KMS-11 (cell line): ENCODE measurements around the gene METTL3.

Experiments used
- H2AFZ ChIP-seq: fragments of 200-600 bp; sonication (generic); 2 replicates; pipeline ENCODE4 v1.6.1; 2016; ENCODE audit warnings: antibody characterized with exemption, mixed run types, low read depth
- H3K27ac ChIP-seq: fragments of 200-600 bp; sonication (generic); 2 replicates; pipeline ENCODE4 v1.6.1; 2016; ENCODE audit warnings: mild to moderate bottlenecking, mixed run types
- H3K27me3 ChIP-seq: fragments of 200-600 bp; sonication (generic); 2 replicates; pipeline ENCODE4 v1.6.1; 2017; ENCODE audit warnings: mild to moderate bottlenecking, low read depth, mixed run types, moderate library complexity; ENCODE audit not compliant: insufficient read depth
- H3K36me3 ChIP-seq: fragments of 200-600 bp; sonication (generic); 2 replicates; pipeline ENCODE4 v1.6.1; 2017; ENCODE audit warnings: mild to moderate bottlenecking, mixed run types; ENCODE audit not compliant: insufficient read depth
- H3K4me1 ChIP-seq: fragments of 200-600 bp; sonication (generic); 2 replicates; pipeline ENCODE4 v1.6.1; 2016; ENCODE audit warnings: mild to moderate bottlenecking, low read depth, mixed run types; ENCODE audit not compliant: poor library complexity, severe bottlenecking
- H3K4me2 ChIP-seq: fragments of 200-600 bp; sonication (generic); 2 replicates; pipeline ENCODE4 v1.7.0; 2016; ENCODE audit warnings: mild to moderate bottlenecking, mixed run types
- H3K4me3 ChIP-seq: fragments of 200-600 bp; sonication (generic); IDR thresholded peaks from 2 replicates; pipeline ENCODE4 v1.6.1; 2017; ENCODE audit warnings: low read depth, low read length, mixed read lengths; ENCODE audit not compliant: insufficient read depth
- H3K79me2 ChIP-seq: fragments of 200-600 bp; sonication (generic); 2 replicates; pipeline ENCODE4 v1.6.1; 2016; ENCODE audit warnings: low read depth, mixed run types; ENCODE audit not compliant: insufficient read depth
- H3K9ac ChIP-seq: fragments of 200-600 bp; sonication (generic); 2 replicates; pipeline ENCODE4 v1.6.1; 2016; ENCODE audit warnings: mild to moderate bottlenecking, mixed run types
- H4K20me1 ChIP-seq: fragments of 200-600 bp; sonication (generic); 2 replicates; pipeline ENCODE4 v1.6.1; 2016; ENCODE audit warnings: mild to moderate bottlenecking, mixed run types; ENCODE audit not compliant: insufficient read depth
- TF ChIP-seq, protein P1 (sequence below): fragments of 200-600 bp; sonication (generic); conservative IDR thresholded peaks from 2 replicates; pipeline ENCODE4 v1.6.1; 2017; ENCODE audit warnings: low read depth, mild to moderate bottlenecking, antibody characterized with exemption, low read length, moderate library complexity, mixed read lengths

METTL3 gene

DNA sequence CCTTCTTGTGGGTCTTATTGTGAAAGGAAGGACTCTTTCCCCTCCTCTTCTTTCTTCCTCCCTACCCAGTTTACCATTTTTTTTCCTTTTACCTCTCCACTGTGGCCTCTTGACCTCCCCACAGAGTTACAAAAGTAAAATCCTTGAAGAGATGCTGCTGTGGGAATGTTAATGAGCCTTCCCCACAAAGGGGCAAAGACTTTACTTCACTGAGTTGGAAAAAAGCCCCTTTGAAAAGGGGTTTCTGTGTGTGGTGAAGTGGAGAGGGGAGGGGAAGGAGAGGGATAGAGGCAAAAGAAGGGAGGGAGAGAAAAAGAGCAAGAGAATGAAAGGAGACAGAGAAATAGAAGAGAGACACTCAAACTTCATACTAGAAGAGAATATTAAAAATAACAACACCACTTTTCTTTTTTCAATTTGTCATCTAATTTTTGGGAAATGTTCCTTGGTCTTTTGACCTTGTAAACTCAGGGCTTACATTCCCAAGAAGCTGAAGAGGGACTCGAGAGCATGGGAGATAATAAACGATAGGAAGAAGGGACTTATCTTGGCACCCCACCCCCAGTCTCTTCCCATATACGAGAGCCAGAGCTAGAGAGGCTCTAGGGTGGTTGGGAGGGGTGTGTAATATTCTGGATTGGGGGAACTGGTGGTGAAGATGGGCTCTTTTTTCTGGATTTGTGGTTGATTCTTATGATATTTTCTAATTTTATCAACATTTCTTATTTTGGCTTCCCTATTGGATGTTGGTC, 28.2 kb upstream of the METTL3 start:
- Histone ChIP-seq H3K79me2 (no peaks in the 10 kb centered on the region), H3K9ac (no peak overlapping the region), H4K20me1 (no peaks in the 10 kb centered on the region), H3K27ac (no peak overlapping the region), H3K27me3 (no peaks in the 10 kb centered on the region), H3K4me1 (no peaks in the 10 kb centered on the region), H2AFZ (no peak overlapping the region), H3K4me2 (no peak overlapping the region), H3K4me3 (no peak overlapping the region), H3K36me3 (no peaks in the 10 kb centered on the region)
- TF ChIP-seq, protein P1, sequence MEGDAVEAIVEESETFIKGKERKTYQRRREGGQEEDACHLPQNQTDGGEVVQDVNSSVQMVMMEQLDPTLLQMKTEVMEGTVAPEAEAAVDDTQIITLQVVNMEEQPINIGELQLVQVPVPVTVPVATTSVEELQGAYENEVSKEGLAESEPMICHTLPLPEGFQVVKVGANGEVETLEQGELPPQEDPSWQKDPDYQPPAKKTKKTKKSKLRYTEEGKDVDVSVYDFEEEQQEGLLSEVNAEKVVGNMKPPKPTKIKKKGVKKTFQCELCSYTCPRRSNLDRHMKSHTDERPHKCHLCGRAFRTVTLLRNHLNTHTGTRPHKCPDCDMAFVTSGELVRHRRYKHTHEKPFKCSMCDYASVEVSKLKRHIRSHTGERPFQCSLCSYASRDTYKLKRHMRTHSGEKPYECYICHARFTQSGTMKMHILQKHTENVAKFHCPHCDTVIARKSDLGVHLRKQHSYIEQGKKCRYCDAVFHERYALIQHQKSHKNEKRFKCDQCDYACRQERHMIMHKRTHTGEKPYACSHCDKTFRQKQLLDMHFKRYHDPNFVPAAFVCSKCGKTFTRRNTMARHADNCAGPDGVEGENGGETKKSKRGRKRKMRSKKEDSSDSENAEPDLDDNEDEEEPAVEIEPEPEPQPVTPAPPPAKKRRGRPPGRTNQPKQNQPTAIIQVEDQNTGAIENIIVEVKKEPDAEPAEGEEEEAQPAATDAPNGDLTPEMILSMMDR: no peak

DNA sequence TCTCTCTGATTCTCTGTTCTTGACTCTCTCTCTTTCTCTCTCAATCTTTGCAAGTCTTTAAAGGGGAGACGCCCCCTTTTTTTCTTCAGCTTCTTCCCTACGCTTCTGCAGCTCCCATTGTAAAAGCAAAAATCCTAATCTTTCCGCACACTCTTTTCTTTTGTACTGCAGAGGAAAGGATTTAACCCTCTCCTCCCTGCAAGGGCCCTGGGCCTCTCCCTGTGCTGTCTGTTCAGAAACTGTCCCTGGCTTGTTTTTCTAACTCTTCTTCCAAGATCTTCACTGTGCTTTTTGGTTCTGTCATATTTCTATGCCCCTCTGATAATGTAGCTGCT, 25.9 kb upstream of the METTL3 start:
- Histone ChIP-seq H2AFZ (no peak overlapping the region), H4K20me1 (no peaks in the 10 kb centered on the region), H3K4me1 (no peaks in the 10 kb centered on the region), H3K4me3 (no peak overlapping the region), H3K9ac (no peak overlapping the region), H3K36me3 (no peaks in the 10 kb centered on the region), H3K27ac (no peak overlapping the region), H3K27me3 (no peaks in the 10 kb centered on the region), H3K79me2 (no peaks in the 10 kb centered on the region), H3K4me2 (no peak overlapping the region)
- TF ChIP-seq, protein P1: no peak

DNA sequence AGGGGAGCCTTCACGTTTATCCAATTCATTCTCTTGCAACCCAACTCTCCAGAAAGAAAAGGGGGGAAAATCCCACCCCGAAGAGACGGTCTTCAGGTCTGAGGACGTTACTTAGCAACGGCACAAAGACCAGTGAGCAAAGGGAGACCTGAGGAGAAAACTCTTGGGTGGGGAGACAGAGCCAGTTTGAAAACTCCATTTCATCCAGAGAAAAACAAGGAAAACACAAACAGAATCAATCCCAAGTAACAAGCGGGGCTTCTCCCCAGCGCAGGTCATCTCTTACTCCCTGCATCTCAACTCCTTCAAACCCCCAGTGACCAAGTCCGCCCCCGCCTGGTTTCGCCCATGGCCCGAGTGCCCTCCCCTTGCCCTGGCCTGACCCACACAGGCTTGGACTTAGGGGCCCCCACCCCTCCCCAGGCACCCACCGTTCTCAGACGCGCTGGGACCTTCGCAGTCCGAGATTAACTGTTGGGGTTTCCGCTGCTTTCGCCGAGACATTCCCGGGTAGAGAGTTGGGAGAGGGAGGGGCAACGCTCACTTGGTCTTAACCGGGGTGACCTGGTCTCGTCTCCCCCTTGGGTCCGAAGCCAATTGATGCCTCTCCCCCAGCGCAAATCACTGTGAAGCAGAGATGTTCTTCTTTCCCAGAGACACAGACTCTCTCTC, 25.4 kb upstream of the METTL3 start:
- H3K27me3 ChIP-seq: no peaks in the 10 kb centered on the region
- TF ChIP-seq, protein P1: no peak
- no peaks in the 10 kb centered on the region for H3K79me2 ChIP-seq
- H3K4me1 ChIP-seq: no peaks in the 10 kb centered on the region
- no peaks in the 10 kb centered on the region for H4K20me1 ChIP-seq
- no peak overlapping the region for H3K4me2 ChIP-seq
- no peaks in the 10 kb centered on the region for H3K36me3 ChIP-seq
- no peak overlapping the region for H3K4me3 ChIP-seq
- H3K9ac ChIP-seq: no peak overlapping the region
- no peak overlapping the region for H3K27ac ChIP-seq
- H2AFZ ChIP-seq: no peak overlapping the region

DNA sequence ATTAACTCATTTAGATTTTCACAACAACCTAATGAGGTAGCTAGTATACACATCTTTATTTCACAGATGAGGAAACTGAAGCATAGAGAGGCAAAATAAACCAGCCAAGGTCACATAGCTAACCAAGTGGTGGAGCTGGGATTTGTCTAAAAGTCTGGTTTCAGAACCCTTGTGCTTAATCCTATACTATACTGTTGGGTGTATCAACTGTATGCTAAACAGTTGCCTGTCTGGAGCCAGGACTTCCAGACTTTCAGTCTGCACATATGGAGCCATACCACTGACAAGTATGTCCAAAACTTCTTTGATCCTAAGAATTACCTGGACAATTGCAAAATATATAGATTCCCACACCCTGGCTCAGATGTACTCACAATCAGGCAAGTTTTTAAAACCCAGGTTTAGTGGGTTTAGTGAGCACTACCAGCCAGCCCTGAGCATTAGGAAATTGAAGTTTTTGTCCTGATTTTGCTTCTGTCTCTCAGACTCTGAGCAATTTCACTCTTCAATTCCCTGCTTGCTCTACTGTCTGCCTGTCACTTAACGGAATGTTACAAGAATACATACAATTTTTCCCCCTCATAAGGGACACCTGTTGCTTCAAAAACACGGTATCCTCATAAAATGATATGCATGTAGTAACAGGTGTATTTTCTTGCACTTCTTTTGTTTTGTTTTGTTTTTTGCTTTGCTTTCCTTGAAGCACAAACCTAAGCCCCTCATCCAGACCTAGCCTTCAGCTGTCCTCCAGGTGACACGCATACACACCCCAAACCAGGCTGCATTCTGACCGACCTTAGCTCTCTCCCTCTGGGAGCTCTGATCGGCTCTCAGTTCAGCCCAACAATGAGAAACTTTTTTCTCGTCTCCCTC, 24.6 kb upstream of the METTL3 start:
- Histone ChIP-seq H3K27ac (no peak overlapping the region), H3K4me1 (no peaks in the 10 kb centered on the region), H3K4me3 (no peak overlapping the region), H2AFZ (no peak overlapping the region), H3K9ac (no peak overlapping the region), H3K27me3 (no peaks in the 10 kb centered on the region), H3K36me3 (no peaks in the 10 kb centered on the region), H3K79me2 (no peaks in the 10 kb centered on the region), H4K20me1 (no peaks in the 10 kb centered on the region), H3K4me2 (no peak overlapping the region)
- TF ChIP-seq, protein P1: no peak
